HCT116 (cell line): ENCODE results near the gene PRKD2. TPM values are rescaled to one million over a fixed set of nuclear protein-coding genes. Genes with fewer than 3 reads are reported as not detected.

Source experiments
- ATAC-seq: fragments of 200-7000 bp; cut with Tn5 transposase; 2 replicates; pipeline ENCODE4 v1.9.1; 2020; ENCODE audit warnings: mild to moderate bottlenecking, moderate library complexity
- BruUV-seq: library from RNA; stranded (reverse); fragments of 400-500 nt; replicated peaks from 2 replicates; lab custom pipeline; 2021; lab: Mats Ljungman, UMichigan
- CTCF ChIA-PET: fragments of 300-600 bp; sonication (Branson Sonifier 250); formaldehyde crosslinking; loops from one replicate; lab custom pipeline; 2021; ENCODE audit warnings: antibody characterized with exemption; lab: Charles Lee
- POLR2A ChIA-PET: fragments of 300-600, 350-600 bp; sonication (Branson Sonifier 250); formaldehyde crosslinking; loops from one replicate; lab custom pipeline; 2021; ENCODE audit warnings: antibody characterized with exemption; lab: Charles Lee
- RAD21 ChIA-PET, 2 experiments: fragments of 300-600 bp; sonication (Branson Sonifier 250); formaldehyde crosslinking; loops; one replicate each; lab custom pipeline; 2023; ENCODE audit warnings: low total read pairs in 2 of 2; ENCODE audit not compliant: uncharacterized antibody in 2 of 2, unreplicated experiment in 2 of 2, low non-redundant PET in 1 of 2; lab: Charles Lee
- DNase-seq: peaks from one replicate; pipeline ENCODE4 v3.0.0-alpha.2; 2010; ENCODE audit warnings: low read depth, low spot score
- H2AFZ ChIP-seq: fragments of 200-600 bp; shearing (Covaris generic), sonication (generic); 2 replicates; pipeline ENCODE4 v1.6.1; 2017; ENCODE audit warnings: low read depth, mixed run types, mixed read lengths, antibody characterized with exemption, low read length; ENCODE audit not compliant: poor library complexity, severe bottlenecking
- H3K27ac ChIP-seq: 2 replicates; pipeline ENCODE4 v1.5.1; 2012; ENCODE audit warnings: low read depth, low read length
- H3K27me3 ChIP-seq: fragments of 200-600 bp; sonication (generic); 2 replicates; pipeline ENCODE4 v1.6.1; 2016; ENCODE audit warnings: mixed run types, low read length, mixed read lengths; ENCODE audit not compliant: insufficient read depth
- H3K36me3 ChIP-seq, 2 experiments: fragments of 200-500 bp in 1 of 2; fragments of 200-600 bp in 1 of 2; sonication (Bioruptor generic) in 1 of 2; sonication (generic) in 1 of 2; 2 replicates each; pipeline versions ENCODE4 v1.5.1 to v1.6.1; 2014 to 2016; ENCODE audit warnings: low read length in 2 of 2, inconsistent platforms in 1 of 2, mixed read lengths in 1 of 2, mixed run types in 1 of 2; ENCODE audit not compliant: insufficient read depth in 2 of 2, control insufficient read depth in 1 of 2
- H3K4me1 ChIP-seq, 2 experiments: fragments of 200-600 bp in 1 of 2; sonication (generic) in 1 of 2; 2 replicates each; pipeline versions ENCODE4 v1.5.1 to v1.6.1; 2012 to 2017; ENCODE audit warnings: low read length in 2 of 2, inconsistent platforms in 1 of 2, mild to moderate bottlenecking in 1 of 2, mixed read lengths in 1 of 2, mixed run types in 1 of 2, moderate library complexity in 1 of 2; ENCODE audit not compliant: insufficient read depth in 2 of 2, control insufficient read depth in 1 of 2
- H3K4me2 ChIP-seq: fragments of 200-600 bp; sonication (generic); 2 replicates; pipeline ENCODE4 v1.6.1; 2017; ENCODE audit warnings: mixed run types, low read length, mixed read lengths
- H3K4me3 ChIP-seq, 2 experiments: fragments of 200-600 bp in 1 of 2; sonication (generic) in 1 of 2; replicated peaks in 1 of 2; 2 replicates each; pipeline ENCODE4 v1.5.1; 2011 to 2016; ENCODE audit warnings: low read length in 2 of 2, control low read depth in 1 of 2, low read depth in 1 of 2, mild to moderate bottlenecking in 1 of 2, mixed read lengths in 1 of 2, mixed run types in 1 of 2
- H3K79me2 ChIP-seq: fragments of 200-600 bp; sonication (generic); 2 replicates; pipeline ENCODE4 v1.6.1; 2017; ENCODE audit warnings: mild to moderate bottlenecking, mixed run types, low read length, moderate library complexity, mixed read lengths; ENCODE audit not compliant: insufficient read depth
- H3K9ac ChIP-seq: fragments of 200-600 bp; sonication (generic); 2 replicates; pipeline ENCODE4 v1.6.1; 2016; ENCODE audit warnings: low read length, mixed read lengths
- H3K9me2 ChIP-seq: fragments of 200-600 bp; sonication (generic), shearing (Covaris generic); 2 replicates; pipeline ENCODE4 v1.6.1; 2017; ENCODE audit warnings: mixed run types, mild to moderate bottlenecking, moderate library complexity; ENCODE audit not compliant: insufficient read depth
- H3K9me3 ChIP-seq, 2 experiments: fragments of 200-500 bp in 1 of 2; fragments of 200-600 bp in 1 of 2; sonication (Bioruptor generic) in 1 of 2; sonication (generic) in 1 of 2; 2 replicates each; pipeline ENCODE4 v1.6.1; 2014 to 2017; ENCODE audit warnings: low read length in 2 of 2, mixed read lengths in 2 of 2, inconsistent platforms in 1 of 2, low read depth in 1 of 2, mild to moderate bottlenecking in 1 of 2, mixed run types in 1 of 2, moderate library complexity in 1 of 2; ENCODE audit not compliant: control insufficient read depth in 1 of 2, insufficient read depth in 1 of 2
- H4K20me1 ChIP-seq: fragments of 200-600 bp; sonication (generic), shearing (Covaris generic); 2 replicates; pipeline ENCODE4 v1.6.1; 2017; ENCODE audit warnings: mixed run types, mild to moderate bottlenecking, moderate library complexity; ENCODE audit not compliant: insufficient read depth
- CBX3 ChIP-seq: IDR thresholded peaks from 2 replicates; pipeline ENCODE4 v1.6.1; 2012; ENCODE audit warnings: low read depth
- CEBPB ChIP-seq: IDR thresholded peaks from 2 replicates; pipeline ENCODE4 v1.6.1; 2012; ENCODE audit warnings: low read depth
- CTCF ChIP-seq, 3 experiments: fragments of 200-600 bp in 1 of 3; sonication (generic) in 1 of 3; IDR thresholded peaks in 2 of 3; conservative IDR thresholded peaks in 1 of 3; 2 replicates each; pipeline ENCODE4 v1.5.1; 2012 to 2017; ENCODE audit warnings: low read depth in 2 of 3, low read length in 2 of 3, antibody characterized with exemption in 1 of 3, borderline replicate concordance in 1 of 3, control low read depth in 1 of 3, mild to moderate bottlenecking in 1 of 3, mixed read lengths in 1 of 3, mixed run types in 1 of 3, moderate library complexity in 1 of 3; ENCODE audit not compliant: insufficient read depth in 1 of 3
- EGR1 ChIP-seq: IDR thresholded peaks from 2 replicates; pipeline ENCODE4 v1.6.1; 2012; ENCODE audit warnings: low read depth
- EZH2 ChIP-seq: fragments of 200-600 bp; sonication (generic); IDR thresholded peaks from 2 replicates; pipeline ENCODE4 v1.6.1; 2017; ENCODE audit warnings: antibody characterized with exemption, mixed run types
- EZH2phosphoT487 ChIP-seq: fragments of 200-600 bp; IDR thresholded peaks from 2 replicates; pipeline ENCODE4 v1.6.1; 2018; ENCODE audit warnings: antibody characterized with exemption, borderline replicate concordance
- FOSL1 ChIP-seq: IDR thresholded peaks from 2 replicates; pipeline ENCODE4 v1.6.1; 2012; ENCODE audit warnings: low read depth
- JUND ChIP-seq: IDR thresholded peaks from 2 replicates; pipeline ENCODE4 v1.6.1; 2012
- POLR2AphosphoS5 ChIP-seq: IDR thresholded peaks from 2 replicates; pipeline ENCODE4 v1.6.1; 2011; ENCODE audit warnings: mild to moderate bottlenecking, low read depth, low read length, moderate library complexity
- RAD21 ChIP-seq: IDR thresholded peaks from 2 replicates; pipeline ENCODE4 v1.6.1; 2012; ENCODE audit warnings: low read depth, mild to moderate bottlenecking
- REST ChIP-seq: IDR thresholded peaks from 2 replicates; pipeline ENCODE4 v1.6.1; 2012; ENCODE audit warnings: low read depth
- SP1 ChIP-seq: IDR thresholded peaks from 2 replicates; pipeline ENCODE4 v1.6.1; 2012; ENCODE audit warnings: low read depth
- YY1 ChIP-seq: IDR thresholded peaks from 2 replicates; pipeline ENCODE4 v1.6.1; 2011; ENCODE audit warnings: low read length, low read depth, moderate library complexity, mild to moderate bottlenecking; ENCODE audit not compliant: insufficient replicate concordance; ENCODE audit errors: extremely low read depth
- intact Hi-C: fragments of 100-400 bp; cut with micrococcal nuclease; formaldehyde crosslinking; loops from 2 replicates; pipeline ENCODE4 v1.10.0; 2022
- total RNA-seq: library from RNA; stranded (reverse); gene quantifications from one replicate; pipeline ENCODE4 v1.2.1, GENCODE V29; 2021; ENCODE audit not compliant: unreplicated experiment

Gene PRKD2
- total RNA-seq, 1 experiment from 2014 or later = 73.5 TPM

GRCh38 chr19:46710687-46711086, 6.2 kb downstream of the PRKD2 start:
- ATAC-seq = no peak
- BruUV-seq = no TSS peak
- POLR2A ChIA-PET = interaction anchor here (0.6 to 1.1 kb wide), 2 partner anchors 13 kb away, joined by 3 read pairs; no protein-coding TSS in a partner anchor
- RAD21 ChIA-PET = interaction anchor here in 1 of 2 experiments (0.5 kb wide), 1 partner anchor 86 kb away, joined by 3 read pairs; no protein-coding TSS in a partner anchor
- peaks cover 19% of the 10 kb centered on the region for H3K79me2 ChIP-seq
- H3K9ac ChIP-seq = no peak overlapping the region
- H2AFZ ChIP-seq = no peak overlapping the region
- no peaks in the 10 kb centered on the region for H4K20me1 ChIP-seq
- no peaks in the 10 kb centered on the region for H3K9me3 ChIP-seq
- no peak overlapping the region for H3K27ac ChIP-seq
- H3K27me3 ChIP-seq = no peaks in the 10 kb centered on the region
- CTCF ChIA-PET = interaction anchor here (1.2 kb wide), 1 partner anchor 13 kb away, joined by 5 read pairs; no protein-coding TSS in a partner anchor
- H3K4me2 ChIP-seq = no peak overlapping the region
- peaks cover 8 to 20% of the 10 kb centered on the region in 2 experiments; a peak in 3 of 4 replicates for H3K4me1 ChIP-seq
- no peak overlapping the region for H3K4me3 ChIP-seq
- intact Hi-C loops = no loop called here
- H3K9me2 ChIP-seq = no peaks in the 10 kb centered on the region
- no peak for DNase-seq
- TF ChIP-seq RAD21 = no peak
- TF ChIP-seq JUND = no peak
- TF ChIP-seq EGR1 = no peak
- TF ChIP-seq, all 23 proteins: peak for 0
- peaks cover 11 to 18% of the 10 kb centered on the region in 2 experiments; a peak in 2 of 4 replicates for H3K36me3 ChIP-seq

GRCh38 chr19:46704379-46705076, 12.4 kb downstream of the PRKD2 start:
- Histone ChIP-seq H3K27ac (no peak overlapping the region), H3K4me1 (no peaks in the 10 kb centered on the region), H3K4me2 (no peak overlapping the region), H3K9me3 (no peaks in the 10 kb centered on the region), H3K27me3 (no peaks in the 10 kb centered on the region), H3K79me2 (no peaks in the 10 kb centered on the region), H3K4me3 (no peak overlapping the region), H3K9ac (no peak overlapping the region), H4K20me1 (no peaks in the 10 kb centered on the region), H3K9me2 (no peaks in the 10 kb centered on the region), H2AFZ (no peak overlapping the region), H3K36me3 (peaks cover 33 to 35% of the 10 kb centered on the region in 2 experiments)
- no TSS peak for BruUV-seq
- intact Hi-C loops = no loop called here
- CTCF ChIA-PET = interaction anchor here (3.3 kb wide), 1 partner anchor 10 kb away, joined by 17 read pairs; no protein-coding TSS in a partner anchor
- POLR2A ChIA-PET = no interaction called here
- TF ChIP-seq CEBPB = no peak
- no peak for TF ChIP-seq EZH2
- peak; percentile 42 to 97 (median 96); a peak in 5 of 6 replicates for TF ChIP-seq CTCF (IDR thresholded peaks at IDR 0.05 in 2 of 3, conservative IDR thresholded peaks at IDR 0.05 in 1 of 3; ENCODE audit: borderline replicate concordance in 1 of 3, insufficient read depth in 1 of 3, low read depth in 2 of 3, low read length in 2 of 3)
- no peak for TF ChIP-seq REST
- TF ChIP-seq CBX3 = no peak
- no peak for TF ChIP-seq FOSL1
- TF ChIP-seq SP1 = no peak
- no peak for TF ChIP-seq POLR2AphosphoS5
- peak; percentile 65 for TF ChIP-seq YY1
- TF ChIP-seq EZH2phosphoT487 = no peak
- peak; percentile 88 for ATAC-seq
- RAD21 ChIA-PET = no interaction called here
- DNase-seq = no peak
